ENCODE measurements around the gene OTOF. TPM values are rescaled to one million over a fixed set of nuclear protein-coding genes. Genes with fewer than 3 reads are reported as not detected.
A peak's percentile ranks its signal among the peaks of the same experiment; 100 is the strongest.

Gene OTOF
- total and polyA plus RNA-seq, 5 donors from 2014 or later = 0.43 to 2.3 (median 0.51) TPM

DNA sequence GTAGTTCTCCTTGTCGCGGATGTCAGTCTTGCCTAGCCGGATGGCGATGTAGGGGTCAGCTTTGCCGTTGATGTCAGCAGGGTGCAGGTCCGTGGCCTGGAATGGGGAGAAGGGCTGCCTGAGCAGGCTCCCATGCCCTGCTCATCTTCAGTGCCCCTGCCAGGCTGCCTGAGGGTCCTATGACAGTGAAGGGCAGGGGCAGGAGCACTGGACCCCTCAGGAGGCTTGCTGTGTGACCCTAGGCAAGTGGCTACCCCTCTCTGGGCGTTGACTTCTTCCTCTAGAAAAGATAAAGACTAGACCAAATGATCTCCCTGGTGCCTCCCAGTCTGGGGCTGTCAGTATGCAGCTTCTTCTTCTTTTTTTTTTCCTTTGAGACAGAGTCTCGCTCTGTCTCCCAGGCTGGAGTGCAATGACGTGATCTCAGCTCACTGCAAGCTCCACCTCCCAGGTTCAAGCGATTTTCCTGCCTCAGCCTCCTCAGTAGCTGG, 11.9 kb downstream of the OTOF start:
- H3K27ac ChIP-seq (ENCODE audit: insufficient read depth, low read length, poor library complexity, severe bottlenecking) = no peak overlapping the region
- no peak overlapping the region for H3K4me3 Mint-ChIP-seq
- no peaks in the 10 kb centered on the region for H3K36me3 Mint-ChIP-seq
- no peaks in the 10 kb centered on the region for H3K4me1 ChIP-seq (ENCODE audit: control insufficient read depth, insufficient read depth, low read length, poor library complexity, severe bottlenecking)
- no peak for DNase-seq
- no peaks in the 10 kb centered on the region for H3K27me3 ChIP-seq (ENCODE audit: control insufficient read depth, insufficient read depth, low read length)
- H3K4me3 ChIP-seq (ENCODE audit: low read depth, low read length) = no peak overlapping the region
- peaks cover 0 to 11% (median 1%) of the 10 kb centered on the region in 7 donors for H3K9me3 Mint-ChIP-seq
- no peaks in the 10 kb centered on the region for H3K27me3 Mint-ChIP-seq
- no peaks in the 10 kb centered on the region for H3K4me1 Mint-ChIP-seq
- H3K36me3 ChIP-seq (ENCODE audit: control insufficient read depth, insufficient read depth, low read length) = no peaks in the 10 kb centered on the region
- ATAC-seq (ENCODE audit: low read depth in 2 of 2) = no peak
- H3K9me3 ChIP-seq (ENCODE audit: control insufficient read depth in 2 of 2, low read length in 2 of 2) = peaks cover 4 to 10% of the 10 kb centered on the region in 2 experiments
- H3K27ac Mint-ChIP-seq = no peak overlapping the region

DNA sequence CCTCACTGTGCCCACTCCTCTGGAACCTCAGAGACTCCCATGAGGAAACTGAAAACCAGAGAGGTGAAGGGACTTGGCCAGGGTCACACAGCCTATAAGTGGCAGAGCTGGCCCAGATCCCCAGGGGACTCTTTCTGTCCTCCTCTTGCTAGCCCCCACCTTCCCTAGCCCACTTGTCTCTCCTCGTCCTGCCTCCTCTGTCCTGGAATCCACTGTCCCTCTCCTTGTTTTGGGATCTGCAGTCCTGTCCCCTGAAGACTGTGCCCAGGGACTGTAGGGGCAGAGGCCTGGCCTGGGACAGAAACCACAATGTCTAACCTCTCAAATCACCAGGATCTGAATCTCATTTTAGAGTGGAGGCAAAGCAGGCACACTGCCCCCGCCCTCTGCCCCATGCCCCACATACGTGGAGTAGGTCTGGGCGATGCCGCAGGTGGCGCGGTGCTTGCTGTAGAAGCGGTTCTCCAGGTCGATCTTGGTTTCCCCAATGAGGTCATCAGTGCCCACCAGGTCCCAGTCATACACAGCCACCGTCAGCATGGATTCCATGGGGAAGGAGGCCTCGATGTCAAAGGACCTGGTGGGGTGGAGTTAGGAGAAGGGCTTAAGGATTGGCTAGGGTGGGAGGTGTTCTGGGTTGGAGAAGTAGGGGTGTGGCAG, 12.5 kb downstream of the OTOF start:
- ATAC-seq (ENCODE audit: low read depth in 2 of 2) (no peak), DNase-seq (no peak)
- Mint-ChIP-seq H3K36me3 (no peaks in the 10 kb centered on the region), H3K27me3 (no peaks in the 10 kb centered on the region), H3K27ac (no peak overlapping the region), H3K4me3 (no peak overlapping the region), H3K9me3 (peaks cover 0 to 11% (median 1%) of the 10 kb centered on the region in 7 donors), H3K4me1 (no peaks in the 10 kb centered on the region)
- Histone ChIP-seq H3K27ac (ENCODE audit: insufficient read depth, low read length, poor library complexity, severe bottlenecking) (no peak overlapping the region), H3K36me3 (ENCODE audit: control insufficient read depth, insufficient read depth, low read length) (no peaks in the 10 kb centered on the region), H3K9me3 (ENCODE audit: control insufficient read depth in 2 of 2, low read length in 2 of 2) (peaks cover 4 to 10% of the 10 kb centered on the region in 2 experiments), H3K4me3 (ENCODE audit: low read depth, low read length) (no peak overlapping the region), H3K27me3 (ENCODE audit: control insufficient read depth, insufficient read depth, low read length) (no peaks in the 10 kb centered on the region), H3K4me1 (ENCODE audit: control insufficient read depth, insufficient read depth, low read length, poor library complexity, severe bottlenecking) (no peaks in the 10 kb centered on the region)

DNA sequence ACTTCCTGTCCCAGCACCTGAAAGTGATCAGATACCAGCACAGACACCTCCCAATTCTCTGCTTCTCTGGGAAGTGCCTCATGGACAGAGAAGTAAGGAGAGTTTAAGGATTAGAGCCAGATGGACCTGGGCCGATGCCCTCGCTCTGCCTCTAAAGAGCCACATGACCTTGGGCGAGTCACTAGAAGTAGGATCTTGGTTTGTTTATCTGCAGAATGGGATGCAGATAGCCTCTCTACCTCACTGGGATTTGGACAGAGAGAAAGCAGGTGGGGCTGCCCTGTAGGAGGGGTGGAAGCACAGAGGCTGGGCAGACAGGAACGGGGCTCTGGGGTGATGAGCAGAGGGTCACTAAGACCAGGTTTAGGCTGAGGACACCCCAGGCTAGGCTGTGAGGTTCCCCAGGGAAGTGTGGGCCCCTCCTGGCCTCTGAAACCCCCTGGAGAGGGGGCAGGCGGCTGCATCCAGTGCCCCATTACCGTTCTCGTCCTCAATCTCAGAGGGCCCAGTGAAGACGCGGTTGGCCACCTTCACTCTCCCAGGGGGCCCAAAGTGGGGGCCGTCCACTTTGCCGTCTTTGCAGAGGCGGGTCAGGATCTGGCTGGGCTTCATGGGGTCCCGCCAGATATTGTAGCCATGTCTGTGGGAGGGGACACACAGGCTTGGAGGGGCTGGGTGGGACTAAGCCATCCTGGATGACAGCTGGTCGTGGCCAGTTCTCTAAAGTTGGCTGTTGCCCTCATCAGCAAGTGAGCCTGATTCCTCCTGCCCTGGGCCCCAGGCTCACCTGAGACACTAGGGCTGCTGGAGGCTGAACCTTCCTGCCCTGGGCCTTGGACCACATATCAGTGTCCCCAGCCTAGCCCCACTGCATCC, 13.3 kb downstream of the OTOF start:
- Mint-ChIP-seq H3K27me3 (peaks cover 4% of the 10 kb centered on the region), H3K36me3 (no peaks in the 10 kb centered on the region), H3K27ac (peak overlapping the region in 1 of 3 donors; percentile 15), H3K4me1 (no peaks in the 10 kb centered on the region), H3K9me3 (peaks cover 0 to 6% (median 2%) of the 10 kb centered on the region in 7 donors), H3K4me3 (no peak overlapping the region)
- H3K27ac ChIP-seq (ENCODE audit: insufficient read depth, low read length, poor library complexity, severe bottlenecking) = no peak overlapping the region
- no peak for ATAC-seq (ENCODE audit: low read depth in 2 of 2)
- H3K4me3 ChIP-seq (ENCODE audit: low read depth, low read length) = no peak overlapping the region
- peaks cover 4 to 6% of the 10 kb centered on the region in 2 experiments for H3K9me3 ChIP-seq (ENCODE audit: control insufficient read depth in 2 of 2, low read length in 2 of 2)
- H3K4me1 ChIP-seq (ENCODE audit: control insufficient read depth, insufficient read depth, low read length, poor library complexity, severe bottlenecking) = no peaks in the 10 kb centered on the region
- DNase-seq = no peak
- H3K27me3 ChIP-seq (ENCODE audit: control insufficient read depth, insufficient read depth, low read length) = no peaks in the 10 kb centered on the region
- H3K36me3 ChIP-seq (ENCODE audit: control insufficient read depth, insufficient read depth, low read length) = no peaks in the 10 kb centered on the region

DNA sequence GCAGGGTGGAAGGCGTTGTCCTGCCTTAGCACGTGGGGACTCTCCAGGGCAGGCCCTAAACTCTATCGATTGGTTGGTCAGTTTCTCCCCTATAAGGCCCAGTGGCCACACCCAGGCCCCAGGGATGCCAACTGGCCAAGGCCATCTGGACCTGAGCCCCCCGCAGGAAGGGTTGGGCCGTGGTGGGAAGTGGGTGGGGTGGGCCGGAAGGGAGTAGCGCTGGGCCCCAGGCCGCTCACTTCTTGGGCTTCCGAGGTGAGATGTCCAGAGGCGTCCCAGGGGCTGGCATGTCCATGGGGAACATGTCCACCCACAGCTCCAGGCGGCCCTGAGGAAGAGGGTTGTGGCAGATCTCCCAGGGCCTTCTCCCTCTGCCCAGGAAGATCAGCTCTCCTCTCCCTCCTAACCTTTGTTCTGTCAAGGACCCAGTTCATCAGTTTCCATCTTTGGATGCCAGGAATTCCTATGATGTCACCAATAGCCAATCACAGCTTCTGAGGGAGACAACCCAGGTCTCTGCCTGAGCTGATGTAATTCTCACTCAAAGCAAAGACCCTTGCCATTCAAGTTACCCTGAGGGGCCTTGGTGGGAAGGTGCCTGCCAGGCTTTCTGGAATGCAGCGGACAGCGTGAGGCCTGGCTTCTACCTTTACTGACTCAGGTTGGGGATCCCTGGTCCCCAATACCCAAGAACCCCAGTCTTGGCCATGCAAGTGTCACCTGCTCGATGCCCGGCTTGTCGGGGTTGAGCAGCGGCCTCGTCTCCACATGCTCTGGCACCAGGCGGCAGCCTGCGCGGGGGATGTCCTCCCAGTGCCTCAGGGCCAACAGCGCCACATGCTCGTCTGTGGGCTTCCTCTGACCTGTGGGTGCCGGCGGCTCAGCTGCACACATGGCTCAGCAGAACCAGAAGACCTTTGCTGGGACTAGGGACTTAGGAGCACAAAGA, 14.4 kb downstream of the OTOF start:
- no peaks in the 10 kb centered on the region for H3K36me3 ChIP-seq (ENCODE audit: control insufficient read depth, insufficient read depth, low read length)
- no peaks in the 10 kb centered on the region for H3K4me1 ChIP-seq (ENCODE audit: control insufficient read depth, insufficient read depth, low read length, poor library complexity, severe bottlenecking)
- DNase-seq (no peak), ATAC-seq (ENCODE audit: low read depth in 2 of 2) (no peak)
- no peaks in the 10 kb centered on the region for H3K9me3 ChIP-seq (ENCODE audit: control insufficient read depth in 2 of 2, low read length in 2 of 2)
- H3K27ac ChIP-seq (ENCODE audit: insufficient read depth, low read length, poor library complexity, severe bottlenecking) = no peak overlapping the region
- Mint-ChIP-seq H3K4me3 (no peak overlapping the region), H3K36me3 (no peaks in the 10 kb centered on the region), H3K27ac (no peak overlapping the region), H3K4me1 (no peaks in the 10 kb centered on the region), H3K9me3 (peaks cover 0 to 2% (median 0%) of the 10 kb centered on the region in 7 donors), H3K27me3 (peaks cover 4% of the 10 kb centered on the region)
- no peaks in the 10 kb centered on the region for H3K27me3 ChIP-seq (ENCODE audit: control insufficient read depth, insufficient read depth, low read length)
- H3K4me3 ChIP-seq (ENCODE audit: low read depth, low read length) = no peak overlapping the region

DNA sequence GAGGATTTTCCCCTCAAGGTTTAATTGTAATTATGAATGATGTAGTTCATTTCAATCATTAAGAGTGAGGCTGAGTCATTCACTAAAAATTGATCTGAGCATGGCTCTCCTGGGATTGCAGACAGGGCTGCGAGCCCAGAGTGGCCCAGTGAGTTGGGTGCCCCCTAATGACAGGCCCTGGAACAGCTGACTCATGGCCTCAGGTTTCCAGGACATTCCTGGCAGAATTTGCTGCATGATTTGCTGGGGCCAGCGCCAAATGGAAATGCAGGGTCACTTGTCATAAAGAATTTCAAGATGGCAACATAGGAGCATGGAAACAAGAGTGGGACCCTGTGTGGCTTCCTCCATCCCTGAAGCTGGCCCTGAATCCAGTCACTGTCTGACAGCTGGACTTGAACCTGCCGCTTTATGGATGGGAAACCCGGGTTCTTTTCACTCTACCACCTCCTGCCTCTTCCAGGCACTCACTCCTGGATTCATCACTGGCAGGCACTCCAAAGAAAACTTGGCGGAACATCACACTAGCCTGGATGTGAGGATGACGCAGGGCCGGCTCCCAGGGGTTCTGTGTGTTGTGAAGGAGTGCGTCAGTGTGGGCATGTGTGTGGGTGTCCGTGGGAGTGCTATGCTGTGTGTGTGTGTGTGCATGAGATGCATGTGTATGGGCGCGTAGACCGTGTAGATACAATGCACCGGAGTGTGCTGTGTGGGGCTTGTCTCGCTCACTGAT, 15.2 kb downstream of the OTOF start:
- no peaks in the 10 kb centered on the region for H3K4me1 Mint-ChIP-seq
- ATAC-seq (ENCODE audit: low read depth in 2 of 2) = no peak
- H3K27ac Mint-ChIP-seq = no peak overlapping the region
- Histone ChIP-seq H3K4me3 (ENCODE audit: low read depth, low read length) (no peak overlapping the region), H3K27ac (ENCODE audit: insufficient read depth, low read length, poor library complexity, severe bottlenecking) (no peak overlapping the region), H3K4me1 (ENCODE audit: control insufficient read depth, insufficient read depth, low read length, poor library complexity, severe bottlenecking) (no peaks in the 10 kb centered on the region), H3K36me3 (ENCODE audit: control insufficient read depth, insufficient read depth, low read length) (no peaks in the 10 kb centered on the region), H3K27me3 (ENCODE audit: control insufficient read depth, insufficient read depth, low read length) (no peaks in the 10 kb centered on the region), H3K9me3 (ENCODE audit: control insufficient read depth in 2 of 2, low read length in 2 of 2) (no peaks in the 10 kb centered on the region)
- H3K9me3 Mint-ChIP-seq = peaks cover 0 to 2% (median 0%) of the 10 kb centered on the region in 7 donors
- H3K4me3 Mint-ChIP-seq = peak overlapping the region in 1 of 4 donors; percentile 75
- H3K27me3 Mint-ChIP-seq = peaks cover 4% of the 10 kb centered on the region
- DNase-seq = peak in 1 of 3 donors; percentile 12
- no peaks in the 10 kb centered on the region for H3K36me3 Mint-ChIP-seq

DNA sequence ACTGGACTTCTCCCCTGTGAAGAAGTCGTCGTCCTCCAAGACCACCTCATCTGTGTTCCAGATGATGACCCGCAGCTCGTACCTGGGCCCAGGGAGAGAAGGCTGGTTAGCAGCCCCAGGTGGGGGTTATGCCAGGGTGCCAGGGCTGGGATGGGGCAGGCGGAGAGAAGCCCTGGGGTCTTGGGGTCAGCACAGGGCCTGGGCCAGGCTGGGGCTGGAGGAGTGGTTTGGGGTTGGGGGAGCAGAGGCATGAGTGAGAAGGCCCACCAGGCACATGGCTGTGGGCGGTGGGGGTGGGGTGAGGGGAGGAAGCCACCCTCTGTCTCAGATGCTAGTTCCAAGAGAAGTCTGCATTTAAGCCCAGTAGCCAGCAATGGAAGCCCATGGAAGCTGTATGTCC, 15.8 kb downstream of the OTOF start:
- Histone ChIP-seq H3K9me3 (ENCODE audit: control insufficient read depth in 2 of 2, low read length in 2 of 2) (no peaks in the 10 kb centered on the region), H3K36me3 (ENCODE audit: control insufficient read depth, insufficient read depth, low read length) (no peaks in the 10 kb centered on the region), H3K27ac (ENCODE audit: insufficient read depth, low read length, poor library complexity, severe bottlenecking) (no peak overlapping the region), H3K4me3 (ENCODE audit: low read depth, low read length) (no peak overlapping the region), H3K27me3 (ENCODE audit: control insufficient read depth, insufficient read depth, low read length) (no peaks in the 10 kb centered on the region), H3K4me1 (ENCODE audit: control insufficient read depth, insufficient read depth, low read length, poor library complexity, severe bottlenecking) (no peaks in the 10 kb centered on the region)
- no peak for ATAC-seq (ENCODE audit: low read depth in 2 of 2)
- DNase-seq = no peak
- Mint-ChIP-seq H3K4me1 (no peaks in the 10 kb centered on the region), H3K27ac (no peak overlapping the region), H3K9me3 (peaks cover 0 to 2% (median 0%) of the 10 kb centered on the region in 7 donors), H3K27me3 (peaks cover 4% of the 10 kb centered on the region), H3K36me3 (no peaks in the 10 kb centered on the region), H3K4me3 (no peak overlapping the region)

DNA sequence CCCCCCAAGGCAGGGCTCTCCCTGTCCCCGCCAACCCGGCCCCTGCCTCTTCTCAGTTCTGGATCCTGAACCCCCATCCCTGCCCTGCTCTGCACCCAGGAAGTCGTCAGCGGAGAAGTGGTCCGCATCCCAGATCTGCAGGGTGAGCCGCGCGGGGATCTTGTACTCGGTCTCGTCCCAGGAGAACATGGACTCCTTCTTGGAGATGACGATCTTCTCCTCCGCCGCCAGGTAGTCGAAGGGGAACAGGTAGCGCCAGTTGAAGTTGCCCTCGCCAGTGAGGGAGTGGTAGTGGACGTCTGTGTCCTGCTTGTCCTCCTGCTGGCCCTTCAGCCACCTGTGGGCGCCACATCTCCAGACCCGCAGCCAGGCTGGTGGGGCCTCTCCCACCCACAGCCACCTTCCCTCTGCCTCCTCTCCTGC, 16.3 kb downstream of the OTOF start:
- H3K27ac ChIP-seq (ENCODE audit: insufficient read depth, low read length, poor library complexity, severe bottlenecking) = no peak overlapping the region
- DNase-seq = no peak
- no peak overlapping the region for H3K4me3 ChIP-seq (ENCODE audit: low read depth, low read length)
- Mint-ChIP-seq H3K27me3 (peaks cover 4% of the 10 kb centered on the region), H3K27ac (no peak overlapping the region), H3K4me3 (no peak overlapping the region), H3K4me1 (no peaks in the 10 kb centered on the region), H3K36me3 (no peaks in the 10 kb centered on the region), H3K9me3 (peaks cover 0 to 2% (median 0%) of the 10 kb centered on the region in 7 donors)
- no peak for ATAC-seq (ENCODE audit: low read depth in 2 of 2)
- H3K9me3 ChIP-seq (ENCODE audit: control insufficient read depth in 2 of 2, low read length in 2 of 2) = no peaks in the 10 kb centered on the region
- no peaks in the 10 kb centered on the region for H3K27me3 ChIP-seq (ENCODE audit: control insufficient read depth, insufficient read depth, low read length)
- H3K4me1 ChIP-seq (ENCODE audit: control insufficient read depth, insufficient read depth, low read length, poor library complexity, severe bottlenecking) = no peaks in the 10 kb centered on the region
- H3K36me3 ChIP-seq (ENCODE audit: control insufficient read depth, insufficient read depth, low read length) = no peaks in the 10 kb centered on the region
